Kidney capillary endothelial cell (primary cell): ENCODE data around the gene OPN4.

ENCODE experiments used
- DNase-seq: peaks from one replicate; pipeline ENCODE4 v3.0.0-alpha.2; 2018; ENCODE audit warnings: low spot score

The OPN4 gene

DNA sequence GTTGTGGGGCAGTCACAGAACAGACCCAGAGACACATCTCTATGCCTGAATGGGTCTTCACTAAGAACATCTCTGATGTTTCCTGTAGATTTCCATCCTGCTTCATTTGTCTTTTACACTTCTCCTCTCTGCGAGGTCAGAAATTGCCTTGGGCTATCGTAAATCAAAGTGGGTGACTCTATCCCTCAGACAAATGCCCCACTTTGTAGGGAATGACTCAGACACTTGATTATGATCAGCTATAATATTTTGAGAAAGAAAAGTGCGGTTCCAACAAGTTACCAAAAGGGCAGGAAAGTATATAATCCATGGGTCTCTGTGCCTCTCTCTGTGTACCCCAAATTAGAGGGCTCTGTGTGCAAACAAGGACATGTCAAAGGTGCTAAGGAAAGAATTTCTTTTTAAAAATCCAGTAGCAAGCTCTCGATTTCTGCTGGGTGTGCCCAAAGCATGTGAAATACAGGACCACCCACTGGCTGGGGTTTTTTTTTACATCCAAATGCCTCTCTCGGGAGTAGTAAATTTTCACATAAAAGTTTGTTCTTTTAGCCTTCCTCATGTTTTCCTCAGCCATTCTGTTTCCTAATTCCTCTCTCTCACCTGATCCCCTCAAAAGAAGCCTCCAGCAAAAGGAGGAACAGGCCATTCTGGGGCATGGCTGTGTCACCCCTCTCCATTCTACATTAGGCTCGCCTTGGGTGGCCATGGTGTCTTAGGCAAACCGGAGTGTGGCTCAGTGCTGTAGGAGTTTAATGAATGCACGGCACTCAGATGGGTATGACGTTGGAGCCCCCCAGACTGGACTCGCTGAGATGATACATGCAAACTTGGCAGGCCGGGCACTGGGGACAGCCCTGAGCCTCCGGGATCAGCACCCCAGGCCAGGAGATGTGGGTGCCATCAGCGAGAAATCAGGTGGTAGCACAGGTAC lies 6.3 kb upstream of the OPN4 start:
- no peak for DNase-seq

DNA sequence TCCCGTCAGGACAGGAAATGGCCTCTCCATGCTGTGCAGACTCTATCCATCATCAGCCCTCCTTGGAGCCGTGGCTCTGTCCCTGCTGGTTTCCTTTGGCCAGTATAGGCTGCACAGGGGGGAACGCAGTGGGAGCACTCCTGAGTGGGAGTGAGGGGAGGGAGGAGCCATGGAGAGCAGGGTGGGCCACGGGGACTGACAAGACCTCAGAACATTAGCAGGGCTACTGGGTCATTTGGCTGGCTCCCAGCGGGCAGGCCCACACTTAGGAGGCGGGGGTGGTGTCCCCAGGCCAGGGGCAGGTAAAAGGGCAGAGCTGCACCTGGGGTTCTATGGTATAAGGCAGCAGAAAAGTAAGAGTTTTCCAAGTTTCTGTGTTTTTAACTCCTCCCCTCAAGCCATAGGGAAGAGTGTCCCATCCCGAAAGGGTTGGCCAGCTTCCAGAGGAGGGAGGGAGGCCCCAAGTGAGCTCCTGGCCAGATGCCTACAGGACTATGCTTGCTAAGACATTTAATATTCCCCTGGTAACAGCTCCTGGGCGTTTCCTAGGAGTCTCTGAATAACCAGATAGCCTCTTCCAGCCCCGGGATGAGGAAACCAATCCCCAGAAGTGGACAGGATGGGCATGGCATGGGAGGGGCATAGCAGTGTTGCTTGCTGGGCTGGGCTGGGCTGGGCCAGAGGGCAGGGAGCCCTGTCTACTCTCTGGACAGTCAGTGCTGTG lies 5.5 kb upstream of the OPN4 start:
- no peak for DNase-seq

- DNase-seq = no peak
These were observed 4.7 kb upstream of the OPN4 start for GRCh38 chr10:86649471-86650150.

GRCh38 chr10:86650151-86650550 lies 4.2 kb upstream of the OPN4 start:
- no peak for DNase-seq

- DNase-seq = no peak
These were observed 3.3 kb upstream of the OPN4 start for GRCh38 chr10:86651021-86651471.

GRCh38 chr10:86651631-86652331 lies 2.6 kb upstream of the OPN4 start:
- DNase-seq = no peak

DNA sequence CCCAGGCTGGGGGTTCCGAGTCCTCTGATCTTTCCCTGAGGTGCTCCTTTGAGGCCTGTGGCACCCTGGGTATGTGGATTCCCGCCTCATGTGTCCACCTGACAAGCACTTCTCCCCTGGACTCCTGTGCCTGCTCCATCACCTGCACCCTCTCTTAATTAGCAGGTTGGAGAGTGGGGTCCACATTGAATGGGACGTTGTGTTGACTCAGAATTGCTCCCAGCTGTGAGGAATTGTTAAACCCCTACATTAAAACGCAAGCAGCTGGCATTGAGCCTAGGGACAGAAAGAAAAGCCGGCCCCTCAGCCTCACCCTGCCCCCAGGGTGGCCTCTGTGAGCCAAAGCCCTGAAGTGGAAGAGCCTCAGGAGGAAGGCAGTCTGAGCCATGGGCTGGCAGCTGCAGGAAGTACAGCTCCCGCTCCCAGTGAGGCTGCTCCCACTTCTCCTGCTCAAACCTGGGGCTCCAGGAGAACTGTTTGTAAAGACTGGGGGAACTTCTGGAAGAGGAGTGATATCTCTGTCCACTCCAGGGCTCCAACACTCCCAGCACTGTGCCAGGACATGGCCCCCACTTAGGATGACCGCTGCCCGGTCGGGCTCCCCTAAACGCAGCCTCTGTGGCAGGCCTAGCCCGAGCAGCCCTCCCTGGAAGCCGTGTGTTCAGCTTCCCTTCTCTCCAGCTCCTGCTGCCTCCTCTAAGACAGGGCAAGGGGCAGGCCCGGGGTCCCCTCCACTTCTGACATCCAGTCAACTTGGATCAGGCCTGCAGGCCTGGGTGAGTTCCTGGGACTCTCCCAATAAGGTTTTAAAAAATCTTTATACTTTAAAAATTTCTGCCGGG lies 1.8 kb upstream of the OPN4 start:
- no peak for DNase-seq

DNA sequence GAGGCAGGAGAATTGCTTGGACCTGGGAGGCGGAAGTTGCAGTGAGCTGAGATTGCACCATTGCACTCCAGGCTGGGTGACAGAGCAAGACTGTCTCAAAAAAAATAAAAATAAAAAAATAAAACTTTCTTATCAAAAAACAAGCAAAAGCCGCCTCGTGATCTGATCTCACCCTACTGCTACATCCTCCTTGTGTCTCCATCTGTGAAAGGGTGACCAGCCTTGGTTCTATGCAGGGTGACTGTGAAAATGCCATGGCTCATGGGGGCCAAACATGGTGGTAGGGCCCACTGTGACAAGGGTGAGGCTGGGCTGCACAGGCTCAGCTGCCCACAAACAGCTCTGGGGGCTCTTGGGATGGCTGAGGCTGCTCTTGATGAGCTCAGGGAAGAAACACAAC lies 968 bp upstream of the OPN4 start:
- DNase-seq = no peak

DNA sequence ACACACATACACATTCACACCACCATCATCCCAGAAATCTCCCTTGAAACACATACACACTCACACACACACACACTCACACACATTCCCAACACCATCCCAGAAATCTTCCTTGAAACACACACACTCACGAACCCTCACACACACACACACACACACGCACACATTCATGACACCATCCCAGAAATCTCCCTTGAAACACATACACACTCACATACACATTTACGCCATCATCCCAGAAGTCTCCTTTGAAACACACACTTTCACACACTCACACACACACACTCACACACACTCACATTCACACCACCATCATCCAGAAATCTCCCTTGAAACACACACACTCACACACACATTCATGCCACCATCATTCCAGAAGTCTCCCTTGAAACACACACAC lies 360 bp upstream of the OPN4 start:
- DNase-seq = no peak

DNA sequence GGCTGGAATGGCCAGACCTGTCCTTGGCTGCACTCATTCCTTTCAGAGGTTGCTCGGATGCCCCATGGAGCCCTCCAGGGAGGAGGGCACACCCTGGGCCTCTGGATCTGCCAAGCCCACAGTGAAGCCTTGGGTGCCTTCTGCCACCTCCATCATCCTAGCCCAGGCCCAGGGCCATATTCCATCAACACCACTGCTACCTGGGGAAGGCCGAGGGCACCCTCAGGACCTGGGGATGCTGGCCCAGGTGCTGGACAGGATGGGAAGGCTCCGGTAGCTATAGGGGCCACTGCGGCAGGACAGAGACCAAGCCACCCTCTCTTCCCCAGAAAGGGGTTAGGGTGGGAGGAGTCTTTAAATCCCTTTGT lies 810 bp downstream of the OPN4 start:
- DNase-seq = no peak

GRCh38 chr10:86655596-86655995 lies 1.2 kb downstream of the OPN4 start:
- no peak for DNase-seq

DNA sequence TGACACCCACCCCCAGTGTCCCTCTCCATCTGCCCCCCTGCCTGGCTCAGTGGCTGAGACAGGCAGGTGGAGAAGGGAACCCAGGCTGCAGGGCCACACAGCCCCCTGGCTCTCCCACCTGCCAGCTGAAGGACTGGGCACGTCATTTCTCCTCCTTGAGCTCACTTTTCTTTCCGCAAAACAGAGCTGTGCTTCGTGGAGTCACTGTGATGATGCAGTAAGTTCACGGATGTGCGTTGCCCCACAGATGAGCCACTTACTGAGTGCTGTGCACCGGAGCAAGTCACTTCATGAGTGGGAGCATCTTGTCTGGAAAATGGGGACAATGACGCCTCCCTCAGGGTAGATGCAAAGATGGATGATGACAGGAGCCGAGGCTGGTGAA lies 2.7 kb downstream of the OPN4 start:
- DNase-seq = no peak

- no peak for DNase-seq
These were observed 3.2 kb downstream of the OPN4 start for GRCh38 chr10:86657396-86658011.

DNA sequence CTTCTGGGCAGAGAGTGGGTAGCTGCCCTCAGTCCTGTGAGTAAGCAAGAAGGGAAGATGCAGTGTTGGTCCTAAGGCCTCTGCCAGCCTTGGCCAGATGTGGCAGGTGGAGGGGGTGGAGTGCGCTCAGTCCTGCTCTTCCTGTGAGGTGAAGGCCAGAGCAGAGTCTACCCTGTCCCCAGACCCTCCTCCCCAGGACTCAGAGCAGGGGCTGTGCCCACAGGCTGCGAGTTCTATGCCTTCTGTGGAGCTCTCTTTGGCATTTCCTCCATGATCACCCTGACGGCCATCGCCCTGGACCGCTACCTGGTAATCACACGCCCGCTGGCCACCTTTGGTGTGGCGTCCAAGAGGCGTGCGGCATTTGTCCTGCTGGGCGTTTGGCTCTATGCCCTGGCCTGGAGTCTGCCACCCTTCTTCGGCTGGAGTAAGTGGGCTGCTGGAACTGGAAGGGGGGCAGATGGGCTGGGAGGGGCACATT lies 4.0 kb downstream of the OPN4 start:
- no peak for DNase-seq

- DNase-seq = no peak
These were observed 4.4 kb downstream of the OPN4 start for GRCh38 chr10:86658751-86659150.

GRCh38 chr10:86659161-86659691 lies 4.9 kb downstream of the OPN4 start:
- DNase-seq = no peak

DNA sequence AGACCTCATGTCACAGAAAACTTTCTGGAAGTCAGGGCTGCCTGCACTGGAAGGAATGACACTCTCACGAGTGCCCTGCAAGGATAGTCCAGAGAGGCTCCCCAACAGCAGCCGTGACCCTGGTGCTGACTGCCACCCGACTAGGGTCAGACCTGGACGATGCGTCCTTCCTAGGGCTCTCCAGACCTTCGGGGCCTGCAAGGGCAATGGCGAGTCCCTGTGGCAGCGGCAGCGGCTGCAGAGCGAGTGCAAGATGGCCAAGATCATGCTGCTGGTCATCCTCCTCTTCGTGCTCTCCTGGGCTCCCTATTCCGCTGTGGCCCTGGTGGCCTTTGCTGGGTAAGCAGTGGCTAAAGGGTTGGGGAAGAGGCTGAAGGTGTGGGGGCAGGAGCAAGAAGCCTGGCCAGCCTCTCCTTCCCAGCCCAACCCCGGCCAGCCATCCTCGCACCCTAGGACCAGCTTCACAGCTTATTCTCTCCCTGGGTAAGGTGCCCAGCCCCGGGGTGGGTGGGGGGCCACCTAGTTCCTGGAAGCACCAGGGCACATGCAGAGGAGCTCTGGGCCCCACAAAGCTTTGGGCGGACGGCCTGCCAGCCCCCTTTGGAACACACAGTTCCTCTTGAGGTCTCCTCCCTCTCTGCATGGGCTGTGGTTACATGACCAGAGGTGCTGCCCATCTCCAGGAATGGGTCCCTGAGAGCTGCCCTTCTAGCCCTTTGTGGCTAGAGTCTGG lies 5.5 kb downstream of the OPN4 start:
- no peak for DNase-seq

GRCh38 chr10:86661161-86662025 lies 7.0 kb downstream of the OPN4 start:
- no peak for DNase-seq
